Calu3 (cell line): ENCODE measurements around the gene MRPL28. TPM values are rescaled to one million over a fixed set of nuclear protein-coding genes. Genes with fewer than 3 reads are reported as not detected.
"Not testable (repeated sequence)": the region's sequence is repeated elsewhere in the genome, so short reads cannot be mapped to it uniquely, and the experiment has no call there.

Experiments
- BruUV-seq: library from RNA; stranded (reverse); fragments of 400-500 nt; replicated peaks from 2 replicates; lab custom pipeline; 2021; lab: Mats Ljungman, UMichigan
- CTCF ChIA-PET: fragments of 300-600 bp; sonication (Branson Sonifier 250); formaldehyde crosslinking; loops from one replicate; lab custom pipeline; 2022; ENCODE audit warnings: antibody characterized with exemption; lab: Charles Lee
- DNase-seq: peaks from one replicate; pipeline ENCODE4 v3.0.0; 2022
- H3K27ac Mint-ChIP-seq: one replicate; pipeline ENCODE4 v1.8.0; 2022; ENCODE audit warnings: mixed read lengths; ENCODE audit not compliant: unreplicated experiment
- H3K27me3 Mint-ChIP-seq: one replicate; pipeline ENCODE4 v1.8.0; 2022; ENCODE audit warnings: mixed read lengths; ENCODE audit not compliant: unreplicated experiment
- H3K36me3 Mint-ChIP-seq: one replicate; pipeline ENCODE4 v1.8.0; 2022; ENCODE audit warnings: mild to moderate bottlenecking, moderate library complexity, mixed read lengths; ENCODE audit not compliant: insufficient read depth, unreplicated experiment
- H3K4me1 Mint-ChIP-seq: one replicate; pipeline ENCODE4 v1.8.0; 2022; ENCODE audit warnings: mild to moderate bottlenecking, low read depth, mixed read lengths; ENCODE audit not compliant: unreplicated experiment
- H3K4me3 Mint-ChIP-seq: one replicate; pipeline ENCODE4 v1.8.0; 2022; ENCODE audit warnings: mild to moderate bottlenecking, low read depth, moderate library complexity, mixed read lengths; ENCODE audit not compliant: unreplicated experiment
- H3K9me3 Mint-ChIP-seq: one replicate; pipeline ENCODE4 v1.8.0; 2022; ENCODE audit warnings: low read depth, mixed read lengths; ENCODE audit not compliant: unreplicated experiment
- CTCF ChIP-seq: fragments of 200-600 bp; IDR thresholded peaks from one replicate; pipeline ENCODE4 v1.8.0; 2022; ENCODE audit warnings: antibody characterized with exemption; ENCODE audit not compliant: unreplicated experiment
- intact Hi-C: fragments of 100-400 bp; cut with micrococcal nuclease; formaldehyde crosslinking; loops from one replicate; pipeline ENCODE4 v1.10.0; 2022; ENCODE audit not compliant: unreplicated experiment
- total RNA-seq: library from RNA; stranded (reverse); gene quantifications from 2 replicates; pipeline ENCODE4 v1.2.3, GENCODE V29; 2022

Gene MRPL28
- total RNA-seq, 1 experiment from 2014 or later = 115 TPM

DNA sequence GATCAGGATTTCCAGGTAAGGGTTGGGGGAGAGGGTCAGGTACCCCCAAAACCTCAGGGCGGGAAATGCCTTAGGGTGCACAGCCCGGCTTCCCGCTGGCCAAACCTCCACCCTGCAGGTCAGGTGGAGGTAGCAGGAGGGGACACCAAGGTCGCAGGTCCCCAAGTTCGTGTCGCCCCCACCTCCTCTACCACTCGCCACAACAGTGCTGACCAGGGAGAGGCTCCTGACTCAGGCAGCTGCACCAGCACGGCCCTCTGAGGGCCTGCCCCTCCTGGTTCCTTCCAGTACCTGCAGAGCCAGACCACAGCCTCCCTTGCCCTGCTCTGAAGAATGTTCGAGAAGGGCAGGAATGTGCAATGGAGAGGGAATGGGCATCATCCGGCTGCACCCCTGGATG lies 3.9 kb downstream of the MRPL28 start:
- Mint-ChIP-seq H3K27ac (no peak overlapping the region), H3K4me1 (no peaks in the 10 kb centered on the region), H3K27me3 (peaks cover 20% of the 10 kb centered on the region), H3K9me3 (no peaks in the 10 kb centered on the region), H3K36me3 (peaks cover 54% of the 10 kb centered on the region), H3K4me3 (no peak overlapping the region)
- CTCF ChIA-PET = no interaction called here
- TF ChIP-seq CTCF = no peak
- intact Hi-C loops = no loop called here
- DNase-seq = no peak
- no TSS peak for BruUV-seq

DNA sequence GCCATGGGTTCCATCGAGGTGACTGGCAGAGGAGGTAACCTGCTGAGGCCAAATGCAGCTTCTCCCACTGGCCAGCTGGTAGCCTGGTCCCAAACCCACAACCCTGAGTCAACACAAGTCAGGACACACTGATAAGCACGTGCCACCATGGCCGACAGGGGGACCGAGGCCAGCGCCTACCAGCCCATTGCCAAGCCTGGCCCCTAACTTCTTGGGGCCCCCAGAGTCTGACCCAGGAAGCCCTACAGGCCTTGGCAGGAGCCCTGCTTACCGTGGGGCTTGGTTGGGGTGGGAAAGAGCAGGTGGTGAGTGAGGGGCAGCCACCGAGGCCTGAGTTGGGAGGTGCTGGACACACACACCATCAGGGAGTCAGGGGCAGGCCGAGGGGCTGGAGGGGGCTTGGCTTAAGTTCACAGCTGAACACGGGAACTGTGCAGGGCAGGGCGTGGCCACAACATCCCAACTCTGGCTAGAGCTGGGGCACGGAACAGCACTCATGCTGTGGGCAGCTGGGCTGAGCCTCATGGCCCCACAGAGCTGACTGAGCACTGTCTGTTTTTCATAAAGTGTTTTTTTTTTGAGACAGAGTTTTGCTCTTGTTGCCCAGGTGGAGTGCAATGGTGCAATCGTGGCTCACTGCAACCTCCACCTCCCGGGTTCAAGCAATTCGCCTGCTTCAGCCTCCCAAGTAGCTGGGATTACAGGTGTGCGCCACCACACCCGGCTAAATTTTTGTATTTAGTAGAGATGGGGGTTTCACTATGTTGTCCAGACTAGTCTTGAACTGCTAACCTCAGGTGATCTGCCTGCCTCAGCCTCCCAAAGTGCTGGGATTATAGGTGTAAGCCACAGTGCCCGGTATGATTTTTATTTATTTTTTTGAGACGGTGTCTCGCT lies 5.5 kb downstream of the MRPL28 start:
- no peak for DNase-seq
- Mint-ChIP-seq H3K27me3 (peaks cover 20% of the 10 kb centered on the region), H3K27ac (no peak overlapping the region), H3K4me1 (no peaks in the 10 kb centered on the region), H3K9me3 (no peaks in the 10 kb centered on the region), H3K4me3 (no peak overlapping the region), H3K36me3 (peaks cover 40% of the 10 kb centered on the region)
- BruUV-seq = no TSS peak
- intact Hi-C loops = no loop called here
- CTCF ChIA-PET = interaction anchor here (0.5 kb wide), 1 partner anchor 76 kb away, joined by 4 read pairs; no protein-coding TSS in a partner anchor
- no peak for TF ChIP-seq CTCF

- peaks cover 32% of the 10 kb centered on the region for H3K36me3 Mint-ChIP-seq
- intact Hi-C loops = no loop called here
- CTCF ChIA-PET = no interaction called here
- no peak overlapping the region for H3K27ac Mint-ChIP-seq
- no peak for DNase-seq
- H3K9me3 Mint-ChIP-seq = no peaks in the 10 kb centered on the region
- no TSS peak for BruUV-seq
- no peaks in the 10 kb centered on the region for H3K4me1 Mint-ChIP-seq
- H3K27me3 Mint-ChIP-seq = peaks cover 20% of the 10 kb centered on the region
- TF ChIP-seq CTCF = no peak
- H3K4me3 Mint-ChIP-seq = no peak overlapping the region
Observed at GRCh38 chr16:363766-364490, 6.4 kb downstream of the MRPL28 start.

DNA sequence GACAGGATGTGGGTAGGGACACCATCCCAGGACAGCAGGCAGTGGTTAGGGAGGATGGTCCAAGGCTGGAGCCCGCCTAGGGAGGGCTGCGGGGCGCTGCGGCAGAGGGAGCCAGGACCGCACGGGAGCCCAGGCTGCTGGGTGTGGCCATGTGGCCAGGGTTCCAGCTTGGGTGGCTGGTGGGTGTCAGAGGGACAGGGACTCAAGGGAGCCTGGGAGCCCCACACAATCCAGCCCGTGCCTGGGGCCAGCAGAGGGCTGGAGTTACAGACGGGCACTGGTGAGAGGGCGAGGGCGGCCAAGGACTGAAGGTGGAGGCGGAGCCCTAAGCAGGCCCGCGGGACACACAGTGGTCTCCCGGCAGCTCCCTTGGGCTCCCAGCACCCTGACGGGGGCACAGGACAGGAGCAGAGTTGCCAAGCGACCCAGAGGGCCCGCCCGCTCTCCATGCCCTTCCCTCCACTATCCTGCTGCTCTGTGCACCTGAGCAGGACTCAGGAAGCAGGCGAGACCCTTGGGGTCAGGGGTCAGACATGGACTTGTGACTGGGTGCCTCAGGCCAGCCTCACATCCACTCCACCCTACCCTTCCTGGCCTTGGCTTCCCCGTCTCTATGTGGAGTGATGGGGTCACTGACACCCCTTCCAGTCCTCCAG lies 7.1 kb downstream of the MRPL28 start:
- no TSS peak for BruUV-seq
- H3K27ac Mint-ChIP-seq = no peak overlapping the region
- no peak for TF ChIP-seq CTCF
- peaks cover 20% of the 10 kb centered on the region for H3K27me3 Mint-ChIP-seq
- DNase-seq = no peak
- H3K4me1 Mint-ChIP-seq = no peaks in the 10 kb centered on the region
- peaks cover 25% of the 10 kb centered on the region for H3K36me3 Mint-ChIP-seq
- no peak overlapping the region for H3K4me3 Mint-ChIP-seq
- intact Hi-C loops = no loop called here
- no peaks in the 10 kb centered on the region for H3K9me3 Mint-ChIP-seq
- CTCF ChIA-PET = interaction anchor here (0.6 to 2.0 kb wide), 5 partner anchors 7 to 256 kb away, joined by 3 to 32 read pairs (median 3); partner anchors contain the start of gene MRPL28

DNA sequence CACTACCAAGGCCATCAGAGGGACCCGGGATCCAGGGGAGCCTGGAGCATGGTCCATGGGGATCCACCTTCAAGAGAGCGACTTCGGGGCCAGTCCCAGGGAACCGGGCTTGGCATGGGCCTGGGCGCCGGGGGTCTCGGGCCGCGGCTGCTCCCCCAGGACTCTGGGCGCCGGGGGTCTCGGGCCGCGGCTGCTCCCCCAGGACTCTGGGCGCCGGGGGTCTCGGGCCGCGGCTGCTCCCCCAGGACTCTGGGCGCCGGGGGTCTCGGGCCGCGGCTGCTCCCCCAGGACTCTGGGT lies 7.7 kb downstream of the MRPL28 start:
- H3K4me3 Mint-ChIP-seq = peak overlapping the region; percentile 10
- not testable (repeated sequence) for DNase-seq, H3K4me1 Mint-ChIP-seq, H3K27ac Mint-ChIP-seq, BruUV-seq, H3K9me3 Mint-ChIP-seq
- CTCF ChIA-PET = interaction anchor here (0.6 to 2.0 kb wide), 14 partner anchors 8 to 313 kb away, joined by 3 to 32 read pairs (median 4); partner anchors contain the start of genes FAM234A, MRPL28 and RHBDL1
- H3K36me3 Mint-ChIP-seq = peaks cover 24% of the 10 kb centered on the region
- peaks cover 20% of the 10 kb centered on the region for H3K27me3 Mint-ChIP-seq
- intact Hi-C loops = loop anchor here (1.0 kb wide), 1 partner anchor 255 kb away; no protein-coding TSS in a partner anchor
